GM23248 (cell line): Measurements from ENCODE around the gene KIF20A.

Experiments used
- EZH2 ChIP-seq: fragments of 200-600 bp; sonication (generic); IDR thresholded peaks from 2 replicates; pipeline ENCODE4 v1.6.1; 2018; ENCODE audit warnings: antibody characterized with exemption, mild to moderate bottlenecking; ENCODE audit not compliant: insufficient read depth, poor library complexity, severe bottlenecking
- EZH2phosphoT487 ChIP-seq: fragments of 200-600 bp; sonication (generic); IDR thresholded peaks from 2 replicates; pipeline ENCODE4 v1.6.1; 2018; ENCODE audit warnings: antibody characterized with exemption, moderate library complexity, mild to moderate bottlenecking, low read depth; ENCODE audit not compliant: insufficient read depth

DNA sequence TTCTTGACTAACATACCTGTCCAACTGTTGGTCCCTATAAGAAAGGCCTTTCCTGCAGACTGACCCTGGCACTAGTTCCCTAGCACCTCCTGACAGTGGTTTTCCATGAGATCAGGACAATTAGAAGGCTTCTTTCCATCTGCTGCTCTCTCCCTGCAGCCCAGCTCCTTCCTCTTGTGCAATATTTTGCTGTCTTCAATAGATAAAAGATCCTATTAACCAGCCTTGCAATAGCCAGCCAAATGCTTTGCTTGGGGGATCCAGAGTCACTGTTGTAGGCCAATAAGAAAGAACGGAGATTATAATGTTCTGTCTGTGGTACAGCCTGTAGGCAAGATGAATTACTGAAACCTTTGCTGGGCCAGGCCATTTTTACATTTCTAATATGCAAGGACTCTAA, 21.3 kb upstream of the KIF20A start:
- TF ChIP-seq EZH2 (no peak), EZH2phosphoT487 (no peak)
